HEK293T (cell line): Measurements from ENCODE around the gene MRPS26.

ENCODE experiments used
- BHLHE40 ChIP-seq: fragments of 450-650 bp; IDR thresholded peaks from 2 replicates; pipeline ENCODE4 v1.6.1; 2016; ENCODE audit warnings: mild to moderate bottlenecking, moderate library complexity, borderline replicate concordance
- FOXA1 ChIP-seq: fragments of 450-650 bp; IDR thresholded peaks from 2 replicates; pipeline ENCODE4 v1.6.1; 2016; ENCODE audit warnings: mild to moderate bottlenecking
- FOXK2 ChIP-seq: fragments of 450-650 bp; IDR thresholded peaks from 2 replicates; pipeline ENCODE4 v1.6.1; 2016; ENCODE audit warnings: mild to moderate bottlenecking
- FOXM1 ChIP-seq: fragments of 450-650 bp; IDR thresholded peaks from 2 replicates; pipeline ENCODE4 v1.6.1; 2017; ENCODE audit warnings: mild to moderate bottlenecking, borderline replicate concordance
- NFRKB ChIP-seq: fragments of 450-650 bp; IDR thresholded peaks from 2 replicates; pipeline ENCODE4 v1.6.1; 2016; ENCODE audit warnings: mild to moderate bottlenecking, moderate library complexity
- PKNOX1 ChIP-seq: fragments of 450-650 bp; IDR thresholded peaks from 2 replicates; pipeline ENCODE4 v1.6.1; 2016
- SP1 ChIP-seq: fragments of 450-650 bp; IDR thresholded peaks from 2 replicates; pipeline ENCODE4 v1.6.1; 2017
- SUZ12 ChIP-seq: fragments of 450-650 bp; IDR thresholded peaks from 2 replicates; pipeline ENCODE4 v1.6.1; 2016; ENCODE audit warnings: mild to moderate bottlenecking
- TARDBP ChIP-seq: fragments of 450-650 bp; IDR thresholded peaks from 2 replicates; pipeline ENCODE4 v1.6.1; 2016

- TF ChIP-seq FOXM1 (no peak), NFRKB (no peak), SP1 (no peak), FOXA1 (no peak), BHLHE40 (no peak), TARDBP (no peak), PKNOX1 (no peak), SUZ12 (no peak), FOXK2 (no peak)
These were observed 47.1 kb upstream of the MRPS26 start for GRCh38 chr20:2998728-2999127.
